Activated CD8-positive, alpha-beta memory T cell treated with anti-CD3 and anti-CD28 coated beads, Interleukin-2, amount 50 U/mL, for 48 hours (primary cell): ENCODE data around the gene KCNQ2.
A peak's percentile ranks its signal among the peaks of the same experiment; 100 is the strongest.
"Not testable (repeated sequence)": the region's sequence is repeated elsewhere in the genome, so short reads cannot be mapped to it uniquely, and the experiment has no call there.

Experiments
- DNase-seq: peaks from one replicate; pipeline ENCODE4 v3.0.0-alpha.2; 2020

Gene KCNQ2

GRCh38 chr20:63471981-63472831, at the start of gene KCNQ2:
TSS of gene KCNQ2 (minus strand) at chr20:63472655. CDS start at chr20:63472463, 192 bp downstream.
- DNase-seq = no peak

- DNase-seq = no peak
Observed at GRCh38 chr20:63521602-63522001, 49.1 kb upstream of the KCNQ2 start.

DNA sequence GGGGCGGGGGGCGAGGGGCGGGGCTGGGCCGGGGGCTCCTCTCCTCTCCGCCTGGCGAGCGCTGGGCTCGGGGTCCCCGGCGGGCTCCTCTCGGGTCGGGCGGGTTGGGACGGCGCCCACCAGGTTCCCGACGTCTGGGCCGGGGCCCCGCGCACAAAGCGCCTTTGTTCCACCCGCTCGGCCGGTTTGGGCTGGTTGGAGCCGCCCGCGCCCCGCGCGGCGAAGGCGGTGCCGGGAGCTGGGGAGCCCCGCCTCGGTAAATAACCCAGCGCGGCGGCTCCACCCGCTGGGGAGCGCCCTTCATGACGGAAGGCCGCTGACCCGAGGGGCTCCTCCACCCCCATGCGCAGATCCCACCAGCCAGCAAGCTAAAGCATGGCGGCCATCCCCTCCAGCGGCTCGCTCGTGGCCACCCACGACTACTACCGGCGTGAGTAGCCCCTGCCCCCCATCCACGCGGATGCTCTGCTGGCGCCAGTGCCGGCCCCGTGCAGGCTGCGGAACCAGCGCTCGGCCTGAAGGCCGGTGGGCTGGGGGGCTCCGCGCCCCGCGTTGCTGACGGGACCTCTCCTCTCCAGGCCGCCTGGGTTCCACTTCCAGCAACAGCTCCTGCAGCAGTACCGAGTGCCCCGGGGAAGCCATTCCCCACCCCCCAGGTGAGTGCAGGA, 48.6 kb upstream of the KCNQ2 start:
- peak; percentile 85 for DNase-seq

- peak; percentile 95 for DNase-seq
Observed at GRCh38 chr20:63520504-63520933, 48.1 kb upstream of the KCNQ2 start, which contains the start of gene PPDPF. TSS of gene PPDPF (plus strand) at chr20:63520765. CDS start at chr20:63521309, 544 bp downstream.

- peak; percentile 81 for DNase-seq
Observed at GRCh38 chr20:63519668-63520503, 47.4 kb upstream of the KCNQ2 start.

GRCh38 chr20:63518946-63519667, 46.7 kb upstream of the KCNQ2 start:
- no peak for DNase-seq

GRCh38 chr20:63518351-63518861, 46.0 kb upstream of the KCNQ2 start:
- DNase-seq = no peak

DNA sequence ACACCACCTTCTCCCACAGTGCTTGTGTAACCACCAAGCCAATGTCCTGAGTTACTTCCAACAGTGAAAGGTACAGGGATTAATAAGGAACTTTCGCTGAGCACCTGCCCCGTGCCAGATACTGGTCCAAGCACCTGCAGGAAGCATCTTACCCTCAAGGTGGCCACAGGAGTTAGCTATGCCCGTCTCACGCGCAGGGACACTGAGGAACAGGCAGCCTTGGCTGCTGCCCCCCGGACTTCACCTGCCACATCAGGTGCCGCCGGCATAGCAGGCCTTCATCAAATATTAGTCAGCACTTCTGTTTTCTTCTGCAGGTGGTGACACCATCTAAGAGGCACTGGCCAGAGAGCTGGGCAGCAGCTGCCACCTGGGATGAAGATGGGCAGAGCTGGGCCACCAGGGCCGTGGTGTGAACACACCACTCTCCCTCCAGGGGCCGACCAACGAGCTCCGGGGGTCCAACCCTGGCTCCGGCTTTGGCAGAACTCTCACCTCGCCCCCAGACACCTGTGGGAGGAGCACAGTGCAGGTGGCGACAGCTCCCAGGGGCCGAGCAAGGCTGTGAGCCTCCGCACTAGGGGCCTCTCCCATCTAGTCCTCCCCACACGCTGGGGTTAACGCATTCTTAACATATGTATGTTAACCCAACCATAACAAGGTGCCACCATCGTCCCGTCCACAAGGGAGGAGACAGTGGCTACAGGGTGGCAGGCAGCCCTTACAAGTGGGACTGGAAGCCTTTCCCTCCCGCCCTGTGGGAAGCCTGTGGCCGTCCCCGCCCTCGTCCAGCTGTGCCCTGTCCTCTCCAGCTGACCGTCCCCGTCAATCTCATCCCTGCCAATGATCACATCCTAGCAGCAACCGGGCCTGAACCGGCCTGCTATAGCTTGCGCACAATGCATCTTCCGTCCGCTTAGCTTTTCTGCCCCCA, 45.2 kb upstream of the KCNQ2 start:
- DNase-seq = no peak

DNA sequence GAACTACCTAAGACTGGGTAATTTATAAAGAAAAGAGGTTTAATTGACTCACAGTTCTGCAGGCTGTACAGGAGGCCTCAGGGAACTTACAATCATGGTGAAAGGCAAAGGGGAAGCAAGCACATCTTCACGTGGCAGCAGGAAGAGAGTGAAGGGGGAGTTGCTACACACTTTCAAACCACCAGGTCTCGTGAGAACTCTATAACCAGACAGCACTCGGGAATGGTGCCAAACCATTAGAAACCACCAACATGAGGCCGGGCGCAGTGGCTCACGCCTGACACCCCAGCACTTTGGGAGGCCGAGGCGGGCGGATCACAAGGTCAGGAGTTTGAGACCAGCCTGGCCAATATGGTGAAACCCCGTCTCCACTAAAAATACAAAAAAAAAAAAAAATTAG, 42.1 kb upstream of the KCNQ2 start:
- DNase-seq = not testable (repeated sequence)

DNA sequence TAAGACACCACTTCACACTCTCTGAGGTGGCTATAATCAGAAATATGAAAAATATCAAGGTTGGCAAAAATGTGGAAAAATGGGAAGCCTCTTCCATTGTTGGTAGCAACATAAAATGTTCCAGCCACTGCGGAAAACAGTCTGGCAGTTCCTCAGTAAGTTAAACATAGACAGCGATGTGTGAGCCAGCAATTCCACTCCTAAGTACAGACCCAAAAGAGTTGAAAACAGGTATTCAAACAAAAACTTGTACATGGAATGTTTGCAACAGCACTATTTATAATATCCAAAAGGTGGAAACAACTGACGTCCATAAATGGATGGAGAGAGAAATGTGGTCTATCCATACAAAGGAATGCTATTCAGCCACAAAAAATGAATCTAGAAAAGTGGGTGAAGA, 40.8 kb upstream of the KCNQ2 start:
- no peak for DNase-seq

DNA sequence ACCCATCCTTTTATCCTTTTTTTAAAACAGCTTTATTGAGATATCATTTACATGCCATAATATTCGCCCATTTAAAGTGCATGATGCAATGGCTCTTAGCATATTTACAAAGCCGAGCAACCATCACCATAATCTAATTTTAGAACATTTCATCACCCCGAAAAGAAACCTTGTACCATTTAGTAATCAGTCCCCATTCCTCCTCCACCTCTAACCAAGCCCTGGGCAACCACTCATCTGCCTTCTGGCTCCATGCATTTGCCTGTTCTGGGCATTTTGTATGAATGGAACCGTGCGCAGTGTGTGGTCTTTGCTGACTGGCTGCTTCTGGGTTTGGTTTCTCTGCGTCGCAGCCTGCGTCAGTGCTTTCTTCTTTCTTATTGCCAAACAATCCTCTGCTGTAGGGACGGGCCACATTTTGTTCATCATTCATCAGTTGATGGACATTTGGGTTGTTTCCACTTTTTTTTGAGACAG, 36.7 kb upstream of the KCNQ2 start:
- no peak for DNase-seq

- DNase-seq = no peak
Observed at GRCh38 chr20:63508072-63508768, 35.8 kb upstream of the KCNQ2 start.

DNA sequence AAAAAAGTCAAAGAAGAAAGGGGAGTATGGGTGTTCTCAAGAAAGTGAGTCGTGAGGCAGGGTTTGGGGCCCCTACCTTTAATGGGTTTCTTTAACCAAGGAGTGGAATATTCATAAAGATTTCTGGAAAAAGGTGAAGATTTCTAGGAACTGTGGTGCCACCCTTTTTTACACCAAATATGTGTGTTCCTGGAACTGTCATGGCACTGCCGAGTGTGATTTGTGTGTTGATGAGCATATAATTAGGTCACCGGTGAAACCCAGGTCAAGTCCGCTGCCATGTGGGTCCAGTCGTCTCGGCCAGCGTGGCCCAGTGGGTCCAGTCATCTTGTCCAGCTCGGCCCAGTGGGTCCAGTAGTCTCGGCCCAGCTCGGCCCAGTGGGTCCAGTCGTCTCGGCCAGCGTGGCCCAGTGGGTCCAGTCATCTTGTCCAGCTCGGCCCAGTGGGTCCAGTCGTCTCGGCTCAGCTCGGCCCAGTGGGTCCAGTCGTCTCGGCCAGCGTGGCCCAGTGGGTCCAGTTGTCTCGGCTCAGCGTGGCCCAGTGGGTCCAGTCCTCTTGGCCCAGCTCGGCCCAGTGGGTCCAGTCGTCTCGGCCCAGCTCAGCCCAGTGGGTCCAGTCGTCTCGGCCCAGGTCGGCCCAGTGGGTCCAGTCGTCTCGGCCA, 34.8 kb upstream of the KCNQ2 start:
- no peak for DNase-seq

DNA sequence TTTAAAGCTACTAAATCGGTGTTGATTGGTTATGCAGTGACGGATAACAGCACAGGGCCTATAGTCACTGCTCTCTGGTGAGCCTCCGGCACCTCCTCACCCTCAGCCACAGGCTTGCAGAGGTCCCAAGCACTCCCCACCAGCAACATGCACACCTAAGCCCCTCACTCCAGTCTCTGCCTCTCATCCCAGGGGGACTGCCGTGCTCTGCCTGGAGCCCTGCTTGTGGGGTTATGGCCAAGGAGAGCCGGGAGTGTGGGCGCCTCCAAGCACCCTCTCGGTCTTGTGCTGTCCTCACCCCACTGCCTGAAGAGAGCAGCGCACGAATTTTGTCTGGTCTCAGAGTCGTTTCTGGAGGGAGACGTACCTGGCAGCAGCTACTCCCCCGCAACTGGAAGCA, 33.3 kb upstream of the KCNQ2 start:
- DNase-seq = no peak

GRCh38 chr20:63505281-63505680, 32.8 kb upstream of the KCNQ2 start:
- DNase-seq = no peak

DNA sequence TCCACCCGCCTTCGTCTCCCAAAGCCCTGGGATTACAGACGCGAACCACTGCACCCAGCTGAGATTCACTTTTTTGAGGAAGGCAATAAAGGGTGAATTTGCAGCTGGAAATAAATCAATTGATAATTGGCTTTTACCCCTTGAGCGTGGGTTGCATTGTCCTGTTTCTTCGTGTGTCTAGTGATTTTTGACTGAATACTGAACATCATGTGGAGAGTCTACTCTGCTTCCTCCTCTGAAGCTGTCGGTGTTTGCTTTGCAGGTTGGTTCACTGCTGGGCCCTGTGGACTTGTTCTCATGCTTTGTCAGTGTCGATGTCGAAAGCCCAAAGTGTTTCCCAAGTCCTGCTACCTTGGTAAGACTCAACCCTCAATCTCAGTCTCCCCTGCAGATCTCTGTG, 32.2 kb upstream of the KCNQ2 start:
- no peak for DNase-seq

GRCh38 chr20:63503524-63503923, 31.1 kb upstream of the KCNQ2 start:
- DNase-seq = no peak

GRCh38 chr20:63502671-63503172, 30.3 kb upstream of the KCNQ2 start:
- no peak for DNase-seq
